KMS-11 (cell line): ENCODE data around the gene ETV7.

Source experiments
- H2AFZ ChIP-seq: fragments of 200-600 bp; sonication (generic); 2 replicates; pipeline ENCODE4 v1.6.1; 2016; ENCODE audit warnings: antibody characterized with exemption, mixed run types, low read depth
- H3K27ac ChIP-seq: fragments of 200-600 bp; sonication (generic); 2 replicates; pipeline ENCODE4 v1.6.1; 2016; ENCODE audit warnings: mild to moderate bottlenecking, mixed run types
- H3K27me3 ChIP-seq: fragments of 200-600 bp; sonication (generic); 2 replicates; pipeline ENCODE4 v1.6.1; 2017; ENCODE audit warnings: mild to moderate bottlenecking, low read depth, mixed run types, moderate library complexity; ENCODE audit not compliant: insufficient read depth
- H3K36me3 ChIP-seq: fragments of 200-600 bp; sonication (generic); 2 replicates; pipeline ENCODE4 v1.6.1; 2017; ENCODE audit warnings: mild to moderate bottlenecking, mixed run types; ENCODE audit not compliant: insufficient read depth
- H3K4me1 ChIP-seq: fragments of 200-600 bp; sonication (generic); 2 replicates; pipeline ENCODE4 v1.6.1; 2016; ENCODE audit warnings: mild to moderate bottlenecking, low read depth, mixed run types; ENCODE audit not compliant: poor library complexity, severe bottlenecking
- H3K4me2 ChIP-seq: fragments of 200-600 bp; sonication (generic); 2 replicates; pipeline ENCODE4 v1.7.0; 2016; ENCODE audit warnings: mild to moderate bottlenecking, mixed run types
- H3K4me3 ChIP-seq: fragments of 200-600 bp; sonication (generic); IDR thresholded peaks from 2 replicates; pipeline ENCODE4 v1.6.1; 2017; ENCODE audit warnings: low read depth, low read length, mixed read lengths; ENCODE audit not compliant: insufficient read depth
- H3K79me2 ChIP-seq: fragments of 200-600 bp; sonication (generic); 2 replicates; pipeline ENCODE4 v1.6.1; 2016; ENCODE audit warnings: low read depth, mixed run types; ENCODE audit not compliant: insufficient read depth
- H3K9ac ChIP-seq: fragments of 200-600 bp; sonication (generic); 2 replicates; pipeline ENCODE4 v1.6.1; 2016; ENCODE audit warnings: mild to moderate bottlenecking, mixed run types
- H4K20me1 ChIP-seq: fragments of 200-600 bp; sonication (generic); 2 replicates; pipeline ENCODE4 v1.6.1; 2016; ENCODE audit warnings: mild to moderate bottlenecking, mixed run types; ENCODE audit not compliant: insufficient read depth
- CTCF ChIP-seq: fragments of 200-600 bp; sonication (generic); conservative IDR thresholded peaks from 2 replicates; pipeline ENCODE4 v1.6.1; 2017; ENCODE audit warnings: low read depth, mild to moderate bottlenecking, antibody characterized with exemption, low read length, moderate library complexity, mixed read lengths

ETV7 gene

DNA sequence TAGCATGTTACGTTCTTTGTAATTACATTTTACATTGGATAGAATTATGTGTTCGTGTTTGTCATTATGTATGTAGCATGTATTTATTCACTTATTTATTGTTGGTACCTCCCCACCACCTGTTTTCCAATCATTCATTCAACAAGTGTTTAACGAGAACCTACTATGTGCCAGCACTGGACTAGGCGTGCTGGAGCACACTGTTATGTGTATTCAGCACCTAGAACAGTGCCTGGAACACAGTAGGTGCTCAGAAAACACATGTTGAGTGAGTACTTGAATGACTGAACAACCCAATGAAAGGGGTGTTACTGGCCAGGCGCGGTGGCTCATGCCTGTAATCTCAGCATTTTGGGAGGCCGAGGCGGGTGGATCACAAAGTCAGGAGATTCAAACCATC is 11.3 kb downstream of the ETV7 start:
- H3K4me2 ChIP-seq = no peak overlapping the region
- H3K4me1 ChIP-seq = no peaks in the 10 kb centered on the region
- H3K9ac ChIP-seq = no peak overlapping the region
- no peak overlapping the region for H3K27ac ChIP-seq
- no peaks in the 10 kb centered on the region for H4K20me1 ChIP-seq
- H3K36me3 ChIP-seq = no peaks in the 10 kb centered on the region
- TF ChIP-seq CTCF = no peak
- H3K79me2 ChIP-seq = no peaks in the 10 kb centered on the region
- H2AFZ ChIP-seq = no peak overlapping the region
- H3K27me3 ChIP-seq = no peaks in the 10 kb centered on the region
- no peak overlapping the region for H3K4me3 ChIP-seq

DNA sequence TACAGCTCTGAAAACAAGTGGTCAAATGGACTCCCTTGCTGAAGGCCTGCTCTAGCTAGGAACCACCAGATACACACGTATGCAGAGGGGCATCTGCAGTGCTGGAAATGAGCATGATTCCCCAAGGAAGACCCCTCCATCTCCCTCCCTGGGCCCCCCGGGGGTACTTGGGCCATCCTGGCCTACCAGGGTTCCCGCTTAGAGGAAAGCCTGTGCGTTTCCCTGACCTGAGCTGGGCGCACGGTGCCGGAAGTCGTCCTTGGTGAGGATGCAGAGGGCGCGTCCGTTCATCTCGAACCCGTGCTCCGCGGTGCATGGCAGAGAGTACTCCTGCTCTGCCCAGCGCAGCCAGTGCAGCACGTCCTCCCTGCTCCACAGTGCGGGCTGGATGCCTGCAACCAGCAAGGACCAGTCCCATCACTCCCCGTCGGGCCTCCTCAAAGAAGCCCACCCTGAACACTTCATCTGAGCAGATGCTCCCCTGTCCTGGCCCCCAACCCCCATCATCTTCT is 11.8 kb downstream of the ETV7 start:
- no peak for TF ChIP-seq CTCF
- Histone ChIP-seq H3K36me3 (no peaks in the 10 kb centered on the region), H3K4me3 (no peak overlapping the region), H4K20me1 (no peaks in the 10 kb centered on the region), H3K79me2 (no peaks in the 10 kb centered on the region), H3K27ac (no peak overlapping the region), H3K4me1 (no peaks in the 10 kb centered on the region), H2AFZ (no peak overlapping the region), H3K4me2 (no peak overlapping the region), H3K9ac (no peak overlapping the region), H3K27me3 (no peaks in the 10 kb centered on the region)

DNA sequence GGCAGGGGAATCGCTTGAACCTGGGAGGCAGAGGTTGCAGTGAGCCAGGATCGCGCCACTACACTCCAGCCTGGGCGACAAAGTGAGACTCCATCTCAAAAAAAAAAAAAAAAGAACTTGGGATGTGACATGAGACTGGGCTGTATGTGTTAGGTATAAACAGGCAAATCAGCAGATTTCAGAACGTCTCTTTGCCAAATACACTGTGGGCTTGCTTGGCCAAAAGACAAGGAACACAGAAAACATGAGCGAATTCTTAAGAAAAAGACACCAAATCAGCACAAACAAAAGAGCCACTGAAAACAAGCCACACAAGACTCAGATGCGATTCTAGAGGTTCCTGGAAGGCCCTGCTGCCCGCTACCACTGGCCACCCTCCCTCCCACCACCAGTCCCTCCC is 12.5 kb downstream of the ETV7 start:
- Histone ChIP-seq H3K27me3 (no peaks in the 10 kb centered on the region), H3K4me1 (no peaks in the 10 kb centered on the region), H3K9ac (no peak overlapping the region), H3K4me3 (no peak overlapping the region), H3K36me3 (no peaks in the 10 kb centered on the region), H3K4me2 (no peak overlapping the region), H3K27ac (no peak overlapping the region), H3K79me2 (no peaks in the 10 kb centered on the region), H2AFZ (no peak overlapping the region), H4K20me1 (no peaks in the 10 kb centered on the region)
- no peak for TF ChIP-seq CTCF

DNA sequence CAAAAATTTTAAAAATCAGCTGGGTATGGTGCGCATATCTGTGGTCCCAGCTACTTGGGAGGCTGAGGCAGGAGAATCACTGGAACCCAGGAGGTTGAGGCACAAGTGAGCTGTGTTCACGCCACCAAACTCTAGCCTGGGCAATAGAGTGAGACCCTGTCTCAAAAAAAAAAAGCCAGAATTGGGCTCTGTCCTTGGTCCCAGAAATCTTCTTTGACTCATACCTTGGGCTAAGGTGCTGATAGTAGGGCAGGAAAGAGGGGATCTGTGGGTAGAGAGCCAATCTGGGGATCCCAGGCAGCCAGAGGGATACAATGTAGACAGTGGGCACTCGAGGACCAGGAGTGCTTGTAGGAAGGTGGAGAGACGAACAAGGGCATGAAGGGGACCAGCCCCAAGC is 13.3 kb downstream of the ETV7 start:
- H3K4me3 ChIP-seq = no peak overlapping the region
- no peak for TF ChIP-seq CTCF
- no peak overlapping the region for H3K4me2 ChIP-seq

More for the DNA sequence above, 13.3 kb downstream of the ETV7 start:
- no peak overlapping the region for H3K27ac ChIP-seq
- no peaks in the 10 kb centered on the region for H3K36me3 ChIP-seq
- H3K27me3 ChIP-seq = no peaks in the 10 kb centered on the region
- H3K4me1 ChIP-seq = no peaks in the 10 kb centered on the region
- no peaks in the 10 kb centered on the region for H3K79me2 ChIP-seq
- no peaks in the 10 kb centered on the region for H4K20me1 ChIP-seq
- H2AFZ ChIP-seq = no peak overlapping the region
- no peak overlapping the region for H3K9ac ChIP-seq
